ENCODE results near the gene DOP1A.
"Not testable (repeated sequence)": the region's sequence is repeated elsewhere in the genome, so short reads cannot be mapped to it uniquely, and the experiment has no call there.

DOP1A gene

DNA sequence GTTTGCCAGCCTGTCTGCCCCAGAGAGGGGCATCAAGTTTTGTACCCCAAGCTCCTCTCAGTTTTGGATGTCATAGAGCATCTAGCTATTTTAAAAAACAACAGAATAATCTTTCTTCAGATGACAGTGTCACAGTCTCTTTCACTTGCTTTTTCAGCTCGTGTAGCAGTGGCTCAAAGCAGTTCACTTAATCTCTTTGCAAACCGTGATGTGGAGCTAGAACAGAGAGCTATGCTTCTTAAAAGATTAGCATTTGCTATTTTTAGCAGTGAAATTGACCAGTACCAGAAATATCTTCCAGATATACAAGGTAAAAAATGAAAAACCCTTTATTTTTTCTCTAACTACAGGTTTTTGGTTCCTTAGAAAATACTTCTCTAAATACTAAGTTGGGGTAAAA, 88.3 kb downstream of the DOP1A start:
- DNase-seq = no peak

DNA sequence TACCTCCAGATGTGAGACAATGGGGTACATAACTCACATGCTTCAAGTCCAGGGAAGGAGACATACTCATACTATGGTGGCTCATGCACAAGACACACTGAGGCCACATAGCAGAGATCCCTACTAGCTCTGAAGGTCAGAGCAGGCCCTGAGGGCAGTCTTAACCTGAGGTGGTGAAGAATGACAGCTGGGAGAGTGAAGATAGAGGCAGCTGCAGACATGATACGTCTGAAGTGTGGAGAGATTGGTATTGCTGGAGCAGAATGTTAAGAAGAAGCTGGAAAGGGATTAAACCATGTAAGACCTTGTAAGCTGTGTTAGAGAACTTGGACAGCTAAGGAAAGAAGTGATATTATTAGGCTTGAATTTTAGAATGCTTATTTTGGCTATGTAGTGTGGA, 92.7 kb downstream of the DOP1A start:
- DNase-seq = no peak

DNA sequence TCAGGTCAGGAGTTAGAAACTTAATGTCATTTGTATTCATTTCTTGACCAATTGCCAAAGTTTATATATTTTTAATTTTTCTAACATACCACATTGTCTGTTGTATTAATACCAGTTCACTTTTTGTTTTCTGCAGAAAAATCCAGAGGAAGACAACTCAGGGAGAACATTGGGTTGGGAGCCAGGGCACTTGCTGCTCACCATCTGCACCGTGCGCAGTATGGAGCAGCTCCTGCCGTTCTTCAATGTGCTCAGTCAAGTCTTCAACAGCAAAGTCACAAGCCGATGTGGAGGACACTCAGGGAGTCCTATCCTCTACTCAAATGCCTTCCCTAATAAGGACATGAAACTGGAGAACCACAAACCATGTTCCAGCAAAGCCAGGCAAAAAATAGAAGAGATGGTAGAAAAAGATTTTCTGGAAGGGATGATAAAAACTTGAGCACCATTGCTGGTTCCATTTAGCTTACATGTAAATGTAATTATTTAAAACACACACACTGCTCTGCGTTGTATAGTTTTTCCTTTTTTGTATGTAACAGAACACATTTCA, 100.3 kb downstream of the DOP1A start:
- DNase-seq = no peak

DNA sequence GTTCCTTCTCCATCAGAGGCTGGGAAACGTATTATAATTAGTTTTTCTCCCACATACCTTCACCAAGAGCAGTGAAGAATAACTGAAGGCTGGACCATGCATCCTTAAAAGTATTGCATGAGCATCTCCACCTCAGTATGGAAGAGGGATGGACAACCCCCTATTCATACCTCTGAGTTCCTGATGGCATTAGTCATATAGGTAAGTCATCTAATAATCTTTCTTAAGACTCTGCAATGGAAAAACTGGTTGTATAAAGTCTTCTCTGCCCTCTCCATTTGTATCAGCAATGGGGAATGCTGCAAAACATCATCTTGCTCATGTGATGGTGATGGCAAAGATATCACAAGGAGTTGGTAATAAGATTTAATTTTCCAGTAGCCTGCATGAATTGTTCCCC, 101.1 kb downstream of the DOP1A start:
- no peak for DNase-seq

DNA sequence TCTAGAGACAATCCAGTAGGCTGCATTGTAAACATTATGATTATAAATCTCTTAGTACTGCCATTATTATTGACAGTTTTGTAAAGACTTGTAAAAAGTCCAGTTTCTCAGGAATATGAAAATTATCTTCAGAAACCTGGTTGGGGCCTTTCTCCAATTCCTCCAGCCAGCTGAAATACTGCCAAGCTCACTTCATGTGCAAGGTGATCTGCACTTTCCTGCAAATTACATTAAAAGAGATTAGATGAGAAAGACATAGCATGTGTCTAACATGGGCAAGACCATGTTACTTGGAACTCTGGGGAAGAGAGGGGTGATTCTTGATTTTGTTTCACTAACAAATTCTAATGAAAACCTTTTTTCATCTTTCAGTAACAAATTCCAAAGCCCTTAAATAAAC, 101.6 kb downstream of the DOP1A start:
- no peak for DNase-seq

DNA sequence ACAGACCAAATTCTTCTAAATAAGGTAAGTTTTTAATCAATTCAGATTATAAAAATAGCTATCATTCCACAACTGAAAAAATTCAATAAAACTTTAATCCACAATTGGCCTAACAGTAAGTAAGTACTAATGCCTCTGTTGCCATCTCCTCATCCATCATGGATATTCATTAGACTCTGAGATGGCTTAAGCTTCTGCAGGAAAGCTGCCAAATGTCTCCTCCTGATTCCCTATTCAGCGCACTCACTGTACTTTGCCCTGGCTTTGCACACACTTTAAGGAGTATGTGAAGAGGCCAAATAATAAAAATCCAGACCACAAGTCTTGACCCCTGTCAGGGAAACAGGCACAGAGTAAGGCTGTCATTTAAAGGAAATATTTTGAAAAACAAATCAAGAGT, 102.0 kb downstream of the DOP1A start:
- DNase-seq = no peak

DNA sequence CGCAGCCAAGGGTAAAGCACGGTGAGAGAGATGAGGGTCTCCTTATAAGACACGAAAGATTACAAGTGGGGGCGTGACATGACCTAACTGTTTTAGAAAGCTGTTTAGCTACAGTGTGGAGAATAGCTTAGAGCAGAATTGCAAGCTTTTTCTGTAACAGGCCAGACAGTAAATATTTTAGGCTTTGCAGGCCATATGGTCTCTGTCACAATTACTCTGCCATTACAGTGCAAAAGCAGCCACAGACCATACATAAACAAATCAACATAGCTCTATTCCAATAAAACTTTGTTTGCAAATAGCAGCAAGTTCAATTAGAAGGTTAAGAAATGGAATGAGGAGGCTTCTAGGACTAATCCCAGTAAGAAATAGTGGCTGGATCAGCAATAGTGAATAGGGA, 108.8 kb downstream of the DOP1A start:
- no peak for DNase-seq

DNA sequence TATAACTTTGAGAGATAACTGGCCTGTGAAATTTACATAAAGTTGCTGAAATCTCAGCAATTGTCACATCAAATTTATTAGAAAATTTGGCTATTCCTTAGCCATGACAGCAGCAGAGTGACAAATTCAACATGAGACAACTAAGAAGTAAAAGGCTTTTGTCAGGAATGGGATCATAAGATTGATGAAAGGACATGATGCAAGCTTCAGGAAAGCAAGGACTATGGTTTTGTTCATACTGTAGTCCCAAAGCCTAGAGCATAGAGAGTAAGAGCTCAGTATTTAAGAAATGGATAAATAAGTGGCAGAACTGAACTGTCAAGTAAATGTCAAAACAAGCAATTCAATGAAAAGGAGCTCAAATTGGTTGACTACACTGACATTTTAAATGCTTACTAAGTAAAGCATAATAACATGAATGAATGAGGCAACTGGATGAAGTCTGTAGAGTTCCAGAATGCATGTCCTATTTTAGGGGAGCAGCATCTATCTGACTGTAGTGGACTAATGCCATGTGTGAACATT, 113.0 kb downstream of the DOP1A start:
- no peak for DNase-seq

DNA sequence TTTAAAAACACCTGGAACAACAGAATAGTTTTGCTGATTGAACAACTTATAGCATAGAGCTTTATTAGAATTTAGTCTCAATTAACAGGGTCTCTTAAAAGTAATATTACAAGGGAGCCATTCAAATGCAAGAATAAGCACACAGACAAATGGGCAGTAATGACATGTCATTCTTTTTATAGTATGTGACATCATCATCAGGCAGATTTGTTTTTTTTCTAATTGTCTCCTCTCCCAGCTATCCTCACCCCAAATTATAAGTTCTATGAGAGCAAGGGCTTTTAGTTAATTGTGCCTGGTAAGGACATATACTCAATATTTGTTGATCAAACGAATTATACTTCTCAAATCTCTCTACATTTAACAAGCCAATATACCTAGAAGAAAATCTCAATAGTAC, 114.6 kb downstream of the DOP1A start:
- DNase-seq = no peak

DNA sequence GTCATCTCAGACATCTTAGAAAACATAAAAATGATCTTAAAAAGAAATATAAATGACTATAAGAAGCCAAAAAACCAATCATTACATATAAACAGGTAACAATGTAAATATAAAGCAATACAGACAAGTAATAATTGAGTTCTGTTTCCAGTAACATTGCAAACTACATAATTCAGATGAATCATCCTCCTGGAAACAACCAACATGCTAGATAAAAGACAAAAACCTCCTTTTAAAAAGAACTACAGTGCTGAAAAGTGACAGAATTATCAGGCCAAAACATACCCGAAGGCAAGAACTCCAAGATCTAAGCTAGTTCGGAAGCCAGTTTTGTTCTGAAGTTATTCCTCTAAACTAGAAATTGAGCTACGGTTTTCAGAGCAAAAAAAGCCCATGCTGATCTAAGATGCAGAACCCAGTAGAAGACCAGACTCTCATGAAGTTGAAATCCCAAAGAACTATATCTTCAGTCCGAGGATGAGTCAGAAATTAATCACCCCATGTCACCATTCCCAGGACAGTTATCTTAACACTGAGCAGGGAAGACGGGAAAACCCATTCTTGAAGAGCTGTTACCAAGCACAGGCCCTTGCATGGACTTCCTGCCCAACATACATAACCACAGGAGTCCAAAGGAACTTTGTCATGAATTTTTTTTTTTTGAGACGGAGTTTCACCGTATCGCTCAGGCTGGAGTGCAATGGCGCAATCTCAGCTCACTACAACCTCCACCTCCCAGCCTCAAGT, 115.8 kb downstream of the DOP1A start:
- no peak for DNase-seq

DNA sequence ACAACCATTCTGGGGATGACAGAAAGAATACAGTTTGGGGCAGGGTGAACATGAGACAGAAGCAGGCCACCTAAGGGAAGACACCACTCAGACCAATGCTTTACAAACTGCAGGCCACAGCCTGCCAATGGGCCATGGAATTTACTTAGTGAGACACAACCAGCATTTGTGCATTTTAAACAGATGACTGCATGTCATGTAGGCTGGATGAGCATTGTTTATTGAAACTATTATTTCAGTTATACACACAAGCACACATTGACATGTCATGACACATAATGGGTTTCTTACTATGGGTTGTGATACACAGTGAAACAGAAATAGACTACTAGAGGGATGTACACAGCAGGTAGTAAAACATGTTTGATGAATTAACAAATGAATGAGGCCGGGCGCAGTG, 117.6 kb downstream of the DOP1A start:
- no peak for DNase-seq

DNA sequence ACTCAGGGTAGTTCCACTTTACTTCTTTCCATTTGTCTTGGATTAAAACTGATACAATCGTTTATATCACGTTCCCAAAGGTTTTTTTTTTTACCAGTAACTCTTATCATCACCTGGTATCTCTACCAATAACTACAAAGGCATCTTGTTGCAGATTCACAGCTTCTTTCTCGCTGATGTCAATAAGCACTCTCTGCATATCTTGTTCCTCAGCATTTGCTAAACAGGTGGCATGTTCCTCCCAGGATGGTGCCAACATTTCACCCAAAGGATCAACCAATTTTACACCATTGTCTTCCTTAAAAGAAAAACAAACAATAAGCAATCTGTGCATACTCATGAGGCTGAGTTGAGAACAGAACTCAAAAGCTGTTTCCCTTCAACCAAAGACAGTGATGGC, 121.0 kb downstream of the DOP1A start:
- DNase-seq = no peak

DNA sequence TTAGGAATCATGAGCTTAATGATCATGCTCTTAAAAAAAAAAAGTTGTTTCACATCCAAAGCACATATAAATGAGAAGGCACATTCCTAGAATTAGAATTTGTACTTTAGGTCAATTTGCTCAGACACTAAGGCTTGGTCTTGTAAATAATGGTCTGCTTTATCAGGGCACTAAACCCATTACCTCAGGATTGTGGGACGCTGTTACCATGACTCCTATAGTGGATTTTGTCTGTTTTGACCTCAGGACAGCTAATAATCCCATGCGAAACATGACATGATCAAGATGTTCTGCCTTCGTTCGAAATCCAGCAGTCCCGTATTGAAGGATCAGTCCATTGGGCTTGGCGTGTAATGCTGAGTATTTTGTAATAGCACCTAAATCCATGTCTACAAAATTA, 123.2 kb downstream of the DOP1A start:
- DNase-seq = no peak

DNA sequence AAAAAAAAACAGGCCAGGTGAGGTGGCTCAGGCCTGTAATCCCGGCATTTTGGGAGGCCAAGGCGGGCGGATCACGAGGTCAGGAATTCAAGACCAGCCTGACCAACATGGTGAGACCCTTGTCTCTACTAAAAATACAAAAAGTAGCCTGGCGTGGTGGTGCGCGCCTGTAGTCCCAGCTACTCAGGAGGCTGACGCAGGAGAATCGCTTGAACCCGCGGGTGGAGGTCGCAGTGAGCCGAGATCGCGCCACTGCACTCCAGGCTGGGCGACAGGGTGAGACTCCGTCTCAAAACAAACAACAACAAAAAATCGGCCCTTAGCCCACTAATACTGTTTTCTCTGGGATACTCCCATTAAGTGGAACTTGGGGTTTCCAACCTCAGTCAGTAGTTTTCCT, 124.5 kb downstream of the DOP1A start:
- DNase-seq = not testable (repeated sequence)

DNA sequence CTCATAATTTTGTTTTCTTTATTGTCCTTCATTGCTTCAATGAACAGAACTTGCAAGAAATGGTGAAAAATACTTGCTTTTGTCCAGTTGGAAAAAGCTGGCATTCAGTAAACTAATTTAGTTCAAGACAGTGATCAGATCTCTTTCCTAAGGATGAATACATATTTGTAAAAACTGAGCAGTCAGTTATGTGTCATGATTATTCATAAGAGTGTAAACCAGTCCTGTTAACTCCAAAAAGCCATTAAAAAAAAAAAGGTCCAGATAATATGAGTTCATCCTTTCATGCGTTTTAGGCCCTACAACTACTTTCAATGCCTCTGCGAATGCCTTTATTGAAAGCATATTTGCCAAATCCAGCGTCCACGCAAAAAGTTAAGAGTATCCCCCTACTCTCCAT, 125.0 kb downstream of the DOP1A start:
- DNase-seq = no peak

DNA sequence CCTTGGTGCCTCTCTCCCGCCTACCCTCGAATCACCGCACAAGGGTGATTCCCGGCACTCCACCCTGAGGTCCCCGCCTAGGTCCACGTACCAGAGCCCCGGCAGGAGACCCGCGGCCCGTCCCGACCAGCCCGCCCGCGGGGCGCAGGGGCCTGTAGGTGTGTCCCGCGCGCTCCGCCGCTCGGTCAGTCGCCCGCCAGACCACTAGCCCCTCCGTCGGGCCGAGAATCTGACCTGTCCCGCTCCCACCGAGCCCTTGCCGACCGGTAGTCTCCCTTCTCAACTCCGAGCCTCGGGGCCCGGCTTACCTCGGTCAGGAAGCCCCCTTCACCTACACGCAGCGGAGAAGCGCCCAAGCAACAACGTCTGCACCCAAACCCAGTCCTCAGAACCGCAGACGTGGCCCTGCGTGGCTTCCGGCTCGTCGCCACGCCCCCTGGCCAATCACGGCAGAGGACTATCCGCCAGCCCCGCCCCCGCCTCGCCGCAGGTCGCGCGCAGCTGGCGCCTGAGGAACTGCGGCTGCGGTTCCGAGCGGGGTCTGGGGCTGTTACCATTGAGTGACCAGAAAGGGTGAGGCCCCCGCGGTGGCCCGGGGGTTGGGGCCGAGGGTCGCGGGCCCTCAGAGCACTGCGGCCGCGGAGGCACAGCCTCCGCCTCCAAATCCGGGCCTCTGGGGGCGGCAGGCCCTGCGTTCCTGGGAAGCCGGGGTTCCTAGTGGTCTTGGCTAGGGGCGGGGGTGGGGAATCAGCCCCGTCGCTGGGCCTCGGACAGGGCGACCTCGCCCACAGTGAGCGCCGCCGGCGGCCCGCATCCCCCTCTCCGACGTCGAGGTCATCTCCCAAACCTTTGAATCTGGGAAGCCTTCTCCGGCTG, 125.6 kb downstream of the DOP1A start, which contains the start of the genes PGM3 and RWDD2A:
PGM3 (minus strand) TSS at position 395 of the 876 bp plus-strand sequence. CDS start 2,253 bp downstream, outside the sequence.
RWDD2A (plus strand) TSS at position 487 of the 876 bp plus-strand sequence. CDS start 1,095 bp downstream, outside the sequence.
- DNase-seq = peak; percentile 70

DNA sequence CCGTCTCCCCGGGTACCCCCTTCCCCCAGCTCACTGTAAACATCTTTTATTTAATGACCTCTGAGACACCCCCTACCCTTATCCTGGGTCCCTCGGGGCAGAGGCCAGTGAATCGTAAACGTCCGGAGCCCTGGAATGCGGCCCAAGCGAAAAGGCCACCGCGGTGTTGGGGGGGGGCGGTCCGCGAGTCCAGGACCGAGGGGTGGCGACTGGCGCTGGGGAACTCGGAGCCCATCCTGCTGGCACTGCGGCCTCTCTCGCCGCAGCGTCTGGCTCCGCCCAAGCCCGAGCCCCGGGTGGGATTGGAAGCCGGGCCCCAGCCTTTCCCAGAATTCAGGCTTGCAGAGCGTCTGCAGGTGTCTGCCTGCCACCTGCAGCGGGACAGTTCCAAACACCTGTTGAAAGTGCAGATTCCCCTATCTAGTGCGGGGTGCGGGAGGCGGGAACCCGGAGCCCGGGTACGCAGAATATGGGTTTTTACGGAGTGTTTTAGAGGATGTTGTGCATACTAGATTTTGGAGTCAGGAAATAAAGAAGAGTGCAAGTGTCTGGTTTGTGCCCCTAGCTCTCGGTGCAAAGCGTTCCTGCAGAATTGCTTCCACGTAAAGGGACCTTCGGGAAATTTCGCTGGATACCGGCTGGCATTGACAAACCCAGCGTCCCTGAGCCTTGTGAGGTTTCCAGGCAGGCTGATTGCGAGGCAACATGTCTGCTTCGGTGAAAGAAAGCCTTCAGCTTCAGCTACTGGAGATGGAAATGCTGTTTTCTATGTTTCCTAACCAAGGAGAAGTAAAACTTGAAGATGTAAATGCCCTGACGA, 126.5 kb downstream of the DOP1A start:
- DNase-seq = peak; percentile 26

DNA sequence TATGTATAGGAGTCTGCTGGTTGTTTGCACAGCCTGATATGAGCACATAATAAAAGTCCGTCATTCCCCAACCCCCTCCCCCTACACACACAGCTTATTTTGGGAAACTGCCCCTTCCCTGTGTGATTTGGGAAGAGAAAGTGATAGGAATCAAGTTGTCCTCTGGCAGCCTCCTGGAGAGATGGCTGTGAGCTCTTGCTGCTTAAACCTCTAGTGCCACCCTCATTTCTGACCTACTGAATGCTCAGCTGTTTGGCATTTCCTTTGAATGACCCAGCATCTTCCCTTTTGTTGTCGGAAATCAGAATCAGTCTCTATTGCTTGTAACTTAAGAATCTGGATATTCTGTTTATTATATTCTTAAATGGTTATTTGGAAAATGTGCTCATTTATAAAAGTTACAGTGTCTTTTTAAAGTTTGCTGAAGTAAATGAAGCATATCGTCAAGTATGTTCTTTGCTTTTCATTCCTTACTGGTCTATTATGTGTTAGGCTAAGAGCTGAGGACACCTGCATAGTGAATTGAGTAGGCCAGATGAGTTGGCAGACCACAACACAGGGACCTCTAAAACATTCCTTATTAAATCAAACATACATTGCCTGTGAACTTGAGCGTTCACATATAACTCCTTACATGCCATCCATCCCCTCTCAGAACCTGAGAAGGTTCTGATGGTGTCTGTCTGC, 131.2 kb downstream of the DOP1A start:
- DNase-seq = no peak

DNA sequence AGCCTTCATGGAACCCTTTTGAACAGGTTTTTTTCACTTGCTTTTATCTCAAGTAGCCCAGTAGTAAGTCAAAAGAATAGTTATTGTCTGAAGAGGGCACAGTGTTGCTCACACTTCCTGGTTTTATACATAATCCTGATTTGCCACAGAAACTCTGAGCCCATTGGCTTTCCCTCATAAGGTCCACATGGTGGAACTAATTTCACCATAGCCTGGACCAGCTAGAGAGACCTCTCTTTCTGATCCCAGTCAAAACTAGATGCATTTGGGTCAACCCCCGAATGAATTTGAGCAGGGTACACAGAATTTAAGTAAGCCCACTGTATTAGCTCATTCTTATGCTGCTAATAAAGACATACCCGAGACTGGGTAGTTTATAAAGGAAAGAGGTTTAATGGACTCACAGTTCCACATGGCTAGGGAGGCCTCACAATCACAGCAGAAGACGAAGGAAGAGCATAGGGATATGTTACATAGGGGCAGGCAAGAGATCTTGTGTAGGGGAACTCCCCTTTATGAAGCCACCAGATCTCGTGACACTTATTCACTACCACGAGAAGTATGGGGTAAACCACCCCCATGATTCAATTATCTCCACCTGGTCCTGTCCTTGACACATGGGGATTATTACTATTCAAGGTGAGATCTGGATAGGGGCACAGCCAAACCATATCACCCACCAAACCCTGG, 131.8 kb downstream of the DOP1A start:
- DNase-seq = no peak

DNA sequence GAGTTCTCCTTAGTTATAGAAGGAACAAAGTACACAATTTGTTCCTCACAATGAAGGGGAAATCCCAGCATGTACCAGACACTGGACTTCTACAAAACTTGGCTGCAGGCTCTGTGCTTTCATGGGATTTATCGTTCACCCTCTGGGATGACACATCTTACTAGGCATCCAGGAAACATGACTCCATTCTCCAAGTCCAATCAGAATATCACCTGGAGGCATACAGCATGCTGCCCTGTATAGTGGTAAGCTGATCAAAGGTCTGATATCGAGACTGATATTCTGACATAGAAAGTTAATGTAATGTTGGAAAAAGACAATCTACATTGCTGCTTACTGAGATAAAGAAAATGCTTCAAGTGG, 132.4 kb downstream of the DOP1A start:
- no peak for DNase-seq

DNA sequence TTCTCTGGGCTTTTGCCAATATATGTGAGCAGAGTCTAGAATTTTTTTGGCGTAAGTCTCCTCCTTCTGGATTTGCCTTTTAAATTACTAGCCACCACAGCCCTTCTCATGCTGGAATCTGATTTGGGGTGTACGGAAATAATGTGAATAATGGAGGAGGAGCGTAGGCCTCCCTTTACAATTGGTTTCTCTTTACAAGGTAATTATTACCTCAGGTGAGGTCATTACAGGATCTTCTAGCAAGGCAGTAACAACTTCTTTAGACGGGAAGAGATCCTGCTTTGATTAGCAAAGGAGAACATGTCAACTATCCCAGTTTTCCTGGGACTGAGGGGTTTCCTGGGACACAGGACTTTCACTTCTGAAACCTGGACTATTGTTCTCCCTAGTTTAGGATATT, 134.6 kb downstream of the DOP1A start:
- no peak for DNase-seq
